ENCODE data around the gene TMEM219.
"Not testable (repeated sequence)": the region's sequence is repeated elsewhere in the genome, so short reads cannot be mapped to it uniquely, and the experiment has no call there.

The TMEM219 gene

DNA sequence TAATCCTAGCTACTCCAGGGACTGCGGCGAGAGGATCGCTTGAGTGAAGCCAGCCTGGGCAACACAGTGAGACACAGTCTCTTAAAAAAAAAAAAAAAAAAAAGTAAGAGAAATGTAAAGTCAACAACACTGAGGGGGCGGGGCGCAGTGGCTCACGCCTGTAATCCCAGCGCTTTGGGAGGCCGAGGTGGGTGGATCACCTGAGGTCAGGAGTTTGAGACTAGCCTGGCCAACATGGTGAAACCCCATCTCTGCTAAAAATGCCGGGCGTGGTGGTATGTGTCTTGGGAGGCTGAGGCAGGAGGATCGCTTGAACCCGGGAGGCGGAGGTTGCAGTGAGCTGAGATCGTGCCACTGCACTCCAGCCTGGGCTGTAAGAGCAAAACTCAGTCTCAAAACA, 50.7 kb downstream of the TMEM219 start:
- H4K8ac ChIP-seq (ENCODE audit: low read length); H3K14ac ChIP-seq (ENCODE audit: low read length in 2 of 2); H2BK120ac ChIP-seq (ENCODE audit: low read depth, low read length); H2AK5ac ChIP-seq (ENCODE audit: low read length, severe bottlenecking); H3K4me3 ChIP-seq (ENCODE audit: insufficient read depth in 1 of 2, low read depth in 1 of 2, low read length in 2 of 2); H3K79me1 ChIP-seq (replicated peaks; ENCODE audit: low read length, poor library complexity, severe bottlenecking); H3K23ac ChIP-seq (ENCODE audit: low read length in 2 of 2); H3K36me3 ChIP-seq (ENCODE audit: control insufficient read depth in 1 of 2, insufficient read depth in 2 of 2, low read depth in 1 of 2, low read length in 2 of 2); H2BK15ac ChIP-seq (ENCODE audit: low read depth, poor library complexity, severe bottlenecking); H2BK12ac ChIP-seq (ENCODE audit: low read length in 2 of 2); H3K4me2 ChIP-seq (ENCODE audit: low read length, poor library complexity, severe bottlenecking); H3K9me3 ChIP-seq (ENCODE audit: control insufficient read depth, low read length); H3K9ac ChIP-seq (ENCODE audit: low read length); DNase-seq; H4K91ac ChIP-seq (ENCODE audit: low read length); H3K4ac ChIP-seq (ENCODE audit: low read depth in 1 of 2, low read length in 2 of 2); H2BK5ac ChIP-seq (ENCODE audit: low read depth, low read length, poor library complexity, severe bottlenecking); H2AFZ ChIP-seq (ENCODE audit: low read depth, low read length); H3K27ac ChIP-seq (ENCODE audit: low read length, poor library complexity, severe bottlenecking); H3K18ac ChIP-seq (ENCODE audit: low read depth in 1 of 2, low read length in 2 of 2): not testable (repeated sequence)
- Histone ChIP-seq H3K27me3 (ENCODE audit: control insufficient read depth in 1 of 2, insufficient read depth in 1 of 2, low read length in 2 of 2) (peaks cover 38 to 43% of the 10 kb centered on the region in 2 experiments), H3K4me1 (ENCODE audit: control insufficient read depth, insufficient read depth, low read depth, low read length) (peaks cover 19% of the 10 kb centered on the region)
- 91% methylated on average over 11 of the region's 14 CpGs for WGBS

DNA sequence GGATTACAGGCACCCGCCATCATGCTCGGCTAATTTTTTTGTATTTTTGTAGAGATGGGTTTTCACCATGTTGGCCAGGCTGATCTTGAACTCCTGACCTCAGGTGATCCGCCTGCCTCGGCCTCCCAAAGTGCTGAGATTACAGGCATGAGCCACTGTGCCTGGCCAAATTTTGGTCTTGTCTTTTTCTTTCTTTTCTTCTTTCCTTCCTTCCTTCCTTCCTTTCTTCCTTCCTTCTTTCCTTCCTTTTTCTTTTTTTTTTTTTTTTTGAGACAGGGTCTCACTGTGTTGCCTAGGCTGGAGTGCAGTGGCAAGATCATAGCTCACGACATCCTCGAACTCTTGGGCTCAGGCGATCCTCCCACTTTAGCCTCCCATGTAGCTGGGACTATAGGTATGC, 53.6 kb downstream of the TMEM219 start:
- not testable (repeated sequence) for H3K4me3 ChIP-seq (ENCODE audit: insufficient read depth in 1 of 2, low read depth in 1 of 2, low read length in 2 of 2); H2AFZ ChIP-seq (ENCODE audit: low read depth, low read length); H2BK12ac ChIP-seq (ENCODE audit: low read length in 2 of 2); H2BK5ac ChIP-seq (ENCODE audit: low read depth, low read length, poor library complexity, severe bottlenecking); H3K14ac ChIP-seq (ENCODE audit: low read length in 2 of 2); H2BK120ac ChIP-seq (ENCODE audit: low read depth, low read length); DNase-seq; H3K27ac ChIP-seq (ENCODE audit: low read length, poor library complexity, severe bottlenecking); H3K4me2 ChIP-seq (ENCODE audit: low read length, poor library complexity, severe bottlenecking); H2AK5ac ChIP-seq (ENCODE audit: low read length, severe bottlenecking); H3K79me1 ChIP-seq (replicated peaks; ENCODE audit: low read length, poor library complexity, severe bottlenecking); H4K91ac ChIP-seq (ENCODE audit: low read length); H3K18ac ChIP-seq (ENCODE audit: low read depth in 1 of 2, low read length in 2 of 2); H3K9ac ChIP-seq (ENCODE audit: low read length); H2BK15ac ChIP-seq (ENCODE audit: low read depth, poor library complexity, severe bottlenecking); H3K4ac ChIP-seq (ENCODE audit: low read depth in 1 of 2, low read length in 2 of 2); H3K23ac ChIP-seq (ENCODE audit: low read length in 2 of 2); H3K9me3 ChIP-seq (ENCODE audit: control insufficient read depth, low read length); H4K8ac ChIP-seq (ENCODE audit: low read length); H3K36me3 ChIP-seq (ENCODE audit: control insufficient read depth in 1 of 2, insufficient read depth in 2 of 2, low read depth in 1 of 2, low read length in 2 of 2)
- peaks cover 16% of the 10 kb centered on the region for H3K4me1 ChIP-seq (ENCODE audit: control insufficient read depth, insufficient read depth, low read depth, low read length)
- H3K27me3 ChIP-seq (ENCODE audit: control insufficient read depth in 1 of 2, insufficient read depth in 1 of 2, low read length in 2 of 2), result peaks cover 22 to 29% of the 10 kb centered on the region in 2 experiments
- 77% methylated on average over 7 of the region's 7 CpGs for WGBS

DNA sequence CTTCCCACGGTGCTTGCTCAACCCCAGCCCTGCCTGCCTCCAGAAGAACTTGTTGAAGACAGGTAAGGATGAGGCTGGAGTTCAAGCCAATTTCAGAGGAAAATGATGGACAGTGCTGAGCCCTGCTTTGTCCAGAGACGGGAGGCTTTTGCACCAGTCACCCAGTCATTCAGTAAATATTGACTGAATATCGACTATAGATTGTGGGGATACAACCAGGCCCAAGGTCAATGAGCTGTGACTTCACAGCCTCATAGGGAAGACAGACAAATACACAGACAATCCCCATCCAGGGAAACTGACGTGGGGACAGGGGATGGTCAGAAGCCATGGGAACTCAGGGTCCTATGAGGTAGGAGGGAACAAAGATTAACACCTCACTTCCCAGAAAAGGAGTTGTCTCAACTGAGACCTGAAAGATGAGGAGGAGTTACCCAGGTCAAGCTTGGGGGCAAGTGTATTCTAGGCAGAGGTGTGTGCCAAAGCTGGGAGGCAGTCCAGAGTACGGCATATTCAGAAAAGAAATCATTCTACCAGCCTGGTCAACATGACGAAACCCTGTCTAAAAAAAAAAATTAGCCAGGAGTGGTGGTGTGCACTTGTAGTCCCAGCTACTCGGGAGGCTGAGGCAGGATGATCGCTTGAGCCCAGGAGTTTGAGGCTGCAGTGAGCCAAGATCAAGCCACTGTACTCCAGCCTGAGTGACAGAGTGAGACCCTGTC, 54.8 kb downstream of the TMEM219 start:
- DNase-seq, result no peak
- Histone ChIP-seq H3K23ac (ENCODE audit: low read length in 2 of 2) (no peak overlapping the region), H3K4me2 (ENCODE audit: low read length, poor library complexity, severe bottlenecking) (no peak overlapping the region), H3K4me3 (ENCODE audit: insufficient read depth in 1 of 2, low read depth in 1 of 2, low read length in 2 of 2) (no peak overlapping the region), H3K27me3 (ENCODE audit: control insufficient read depth in 1 of 2, insufficient read depth in 1 of 2, low read length in 2 of 2) (peaks cover 11 to 29% of the 10 kb centered on the region in 2 experiments), H2BK12ac (ENCODE audit: low read length in 2 of 2) (no peak overlapping the region), H4K91ac (ENCODE audit: low read length) (no peak overlapping the region), H2BK120ac (ENCODE audit: low read depth, low read length) (no peak overlapping the region), H3K4me1 (ENCODE audit: control insufficient read depth, insufficient read depth, low read depth, low read length) (peaks cover 10% of the 10 kb centered on the region), H4K8ac (ENCODE audit: low read length) (peak overlapping the region; percentile 45), H2BK5ac (ENCODE audit: low read depth, low read length, poor library complexity, severe bottlenecking) (no peak overlapping the region), H3K14ac (ENCODE audit: low read length in 2 of 2) (no peak overlapping the region), H3K4ac (ENCODE audit: low read depth in 1 of 2, low read length in 2 of 2) (no peak overlapping the region), H3K9ac (ENCODE audit: low read length) (no peak overlapping the region), H3K79me1 (replicated peaks; ENCODE audit: low read length, poor library complexity, severe bottlenecking) (no peaks in the 10 kb centered on the region), H2BK15ac (ENCODE audit: low read depth, poor library complexity, severe bottlenecking) (no peak overlapping the region), H3K18ac (ENCODE audit: low read depth in 1 of 2, low read length in 2 of 2) (no peak overlapping the region), H2AK5ac (ENCODE audit: low read length, severe bottlenecking) (no peak overlapping the region), H3K9me3 (ENCODE audit: control insufficient read depth, low read length) (no peaks in the 10 kb centered on the region), H2AFZ (ENCODE audit: low read depth, low read length) (no peak overlapping the region), H3K36me3 (ENCODE audit: control insufficient read depth in 1 of 2, insufficient read depth in 2 of 2, low read depth in 1 of 2, low read length in 2 of 2) (no peaks in the 10 kb centered on the region), H3K27ac (ENCODE audit: low read length, poor library complexity, severe bottlenecking) (no peak overlapping the region)
- WGBS, result 88% methylated on average over 7 of the region's 8 CpGs

DNA sequence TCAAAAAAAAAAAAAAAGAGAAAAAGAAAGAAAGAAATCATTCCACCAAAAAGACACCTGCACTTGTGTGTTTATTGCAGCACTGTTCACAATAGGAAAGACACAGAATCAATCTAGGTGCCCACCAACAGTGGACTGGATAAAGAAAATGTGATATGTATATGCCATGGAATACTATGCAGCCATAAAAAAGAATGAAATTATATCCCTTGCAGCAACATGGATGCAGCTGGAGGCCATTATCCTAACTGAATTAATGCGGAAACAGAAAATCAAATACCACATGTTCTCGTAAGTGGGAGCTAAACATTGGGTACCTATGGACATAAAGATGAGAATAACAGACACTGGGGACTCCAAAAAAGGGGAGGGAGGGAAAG, 55.4 kb downstream of the TMEM219 start:
- Histone ChIP-seq H4K8ac (ENCODE audit: low read length) (no peak overlapping the region), H3K14ac (ENCODE audit: low read length in 2 of 2) (no peak overlapping the region), H2BK15ac (ENCODE audit: low read depth, poor library complexity, severe bottlenecking) (no peak overlapping the region), H3K27me3 (ENCODE audit: control insufficient read depth in 1 of 2, insufficient read depth in 1 of 2, low read length in 2 of 2) (peaks cover 6 to 24% of the 10 kb centered on the region in 2 experiments), H3K18ac (ENCODE audit: low read depth in 1 of 2, low read length in 2 of 2) (no peak overlapping the region), H3K4me2 (ENCODE audit: low read length, poor library complexity, severe bottlenecking) (no peak overlapping the region), H3K36me3 (ENCODE audit: control insufficient read depth in 1 of 2, insufficient read depth in 2 of 2, low read depth in 1 of 2, low read length in 2 of 2) (no peaks in the 10 kb centered on the region), H2BK5ac (ENCODE audit: low read depth, low read length, poor library complexity, severe bottlenecking) (no peak overlapping the region), H3K27ac (ENCODE audit: low read length, poor library complexity, severe bottlenecking) (no peak overlapping the region), H2BK12ac (ENCODE audit: low read length in 2 of 2) (no peak overlapping the region), H2BK120ac (ENCODE audit: low read depth, low read length) (no peak overlapping the region), H2AFZ (ENCODE audit: low read depth, low read length) (no peak overlapping the region), H3K79me1 (replicated peaks; ENCODE audit: low read length, poor library complexity, severe bottlenecking) (no peaks in the 10 kb centered on the region), H2AK5ac (ENCODE audit: low read length, severe bottlenecking) (no peak overlapping the region), H3K4me1 (ENCODE audit: control insufficient read depth, insufficient read depth, low read depth, low read length) (peaks cover 10% of the 10 kb centered on the region), H3K4ac (ENCODE audit: low read depth in 1 of 2, low read length in 2 of 2) (no peak overlapping the region), H3K9me3 (ENCODE audit: control insufficient read depth, low read length) (no peaks in the 10 kb centered on the region), H3K9ac (ENCODE audit: low read length) (no peak overlapping the region), H3K23ac (ENCODE audit: low read length in 2 of 2) (no peak overlapping the region), H3K4me3 (ENCODE audit: insufficient read depth in 1 of 2, low read depth in 1 of 2, low read length in 2 of 2) (no peak overlapping the region), H4K91ac (ENCODE audit: low read length) (no peak overlapping the region)
- 96% methylated on average over 2 of the region's 2 CpGs for WGBS
- no peak for DNase-seq

All from mesenchymal stem cell (in vitro differentiated cells and primary cell).